Measurements from ENCODE around the gene ZNF844. TPM values are rescaled to one million over a fixed set of nuclear protein-coding genes. Genes with fewer than 3 reads are reported as not detected.

The ZNF844 gene
- total and polyA plus RNA-seq, 2 of the 8 experiments (the other 6 are each of a cell fraction or from before 2014, with no cell fraction given): 3.1 to 9.8 TPM

GRCh38 chr19:12098040-12098439 lies 33.5 kb downstream of the ZNF844 start:
- Histone ChIP-seq H4K20me1 (replicated peaks in 1 of 2; ENCODE audit: control insufficient read depth in 1 of 2, insufficient read depth in 2 of 2, low read length in 2 of 2) (no peaks in the 10 kb centered on the region), H3K27me3 (replicated peaks in 1 of 4; ENCODE audit: control insufficient read depth in 3 of 4, extremely low read depth in 1 of 4, insufficient read depth in 3 of 4, low read length in 3 of 4) (no peaks in the 10 kb centered on the region), H4K91ac (replicated peaks; ENCODE audit: insufficient read length, low read length) (no peak overlapping the region), H3K27ac (ENCODE audit: low read depth, low read length) (no peak overlapping the region), H3K36me3 (ENCODE audit: control insufficient read depth in 2 of 4, insufficient read depth in 4 of 4, low read length in 3 of 4) (peaks cover 2 to 50% (median 23%) of the 10 kb centered on the region in 4 experiments; a peak in 6 of 8 replicates), H3K18ac (ENCODE audit: extremely low read depth, low read length) (no peak overlapping the region), H3K4ac (replicated peaks; ENCODE audit: insufficient read length, low read depth, low read length) (no peak overlapping the region), H3K56ac (replicated peaks; ENCODE audit: insufficient read length, low read depth, low read length) (no peak overlapping the region), H3K23ac (ENCODE audit: insufficient read length) (no peak overlapping the region), H2BK20ac (ENCODE audit: low read length) (no peak overlapping the region), H2AK5ac (ENCODE audit: low read depth, low read length) (no peak overlapping the region), H3K9ac (replicated peaks in 1 of 4; ENCODE audit: extremely low read depth in 1 of 4, low read depth in 3 of 4, low read length in 3 of 4) (no peak overlapping the region), H3K23me2 (ENCODE audit: low read depth, low read length) (0 out of 2 replicates have a peak, but pooled peaks cover 2% of the 10 kb centered on the region), H3K79me2 (ENCODE audit: control insufficient read depth in 1 of 2, insufficient read depth in 2 of 2, low read length in 2 of 2) (peaks cover 0 to 62% of the 10 kb centered on the region in 2 experiments; a peak in 3 of 4 replicates), H2BK12ac (ENCODE audit: low read depth, low read length) (no peak overlapping the region), H3K4me3 (ENCODE audit: extremely low read depth in 1 of 4, insufficient read depth in 2 of 4, low read depth in 3 of 4, low read length in 4 of 4) (no peak overlapping the region), H4K5ac (ENCODE audit: insufficient read length, low read depth, low read length) (no peak overlapping the region), H3K9me3 (ENCODE audit: insufficient read depth in 2 of 2, low read depth in 1 of 2, low read length in 1 of 2) (peaks cover 13 to 16% of the 10 kb centered on the region in 2 experiments; a peak in 2 of 4 replicates), H2BK120ac (replicated peaks; ENCODE audit: low read depth, low read length) (no peak overlapping the region), H4K8ac (ENCODE audit: extremely low read depth, insufficient read depth, low read length) (no peak overlapping the region), H3K4me1 (replicated peaks in 1 of 4; ENCODE audit: control insufficient read depth in 3 of 4, insufficient read depth in 4 of 4, low read length in 3 of 4) (no peaks in the 10 kb centered on the region; a peak in 1 of 7 replicates), H2BK15ac (ENCODE audit: low read length) (no peak overlapping the region), H2BK5ac (ENCODE audit: low read depth, low read length) (no peak overlapping the region), H3K79me1 (ENCODE audit: low read depth, low read length) (peaks cover 3% of the 10 kb centered on the region; the same call in 1 of the 2 replicates), H3K4me2 (ENCODE audit: insufficient read depth in 1 of 2, low read depth in 2 of 2, low read length in 2 of 2) (no peak overlapping the region), H2AFZ (ENCODE audit: low read length) (no peak overlapping the region), H3K14ac (ENCODE audit: insufficient read length) (no peak overlapping the region)
- FAIRE-seq (no peak), DNase-seq (ENCODE audit: low read depth in 1 of 2, low spot score in 2 of 2) (no peak)
- ChIA-PET CTCF (ENCODE audit: partially characterized antibody) (interaction anchor here (1.0 to 1.6 kb wide), 4 partner anchors 29 to 218 kb away, joined by 3 to 5 read pairs (median 4); partner anchors contain the start of gene ZNF20), POLR2A (ENCODE audit: partially characterized antibody) (interaction anchor here (0.9 to 1.9 kb wide), 4 partner anchors 20 to 59 kb away, joined by 3 to 7 read pairs (median 4); partner anchors contain the start of genes ZNF625 and ZNF878)
- no peak for TF ChIP-seq CREB1 (IDR thresholded peaks at IDR 0.05)
- TF ChIP-seq, protein P1, sequence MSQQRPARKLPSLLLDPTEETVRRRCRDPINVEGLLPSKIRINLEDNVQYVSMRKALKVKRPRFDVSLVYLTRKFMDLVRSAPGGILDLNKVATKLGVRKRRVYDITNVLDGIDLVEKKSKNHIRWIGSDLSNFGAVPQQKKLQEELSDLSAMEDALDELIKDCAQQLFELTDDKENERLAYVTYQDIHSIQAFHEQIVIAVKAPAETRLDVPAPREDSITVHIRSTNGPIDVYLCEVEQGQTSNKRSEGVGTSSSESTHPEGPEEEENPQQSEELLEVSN (IDR thresholded peaks at IDR 0.05): no peak
- 86% methylated on average over 7 of the region's 9 CpGs; no CpG with 5 or more reads in 1 of the 2 experiments for WGBS, 2 experiments (ENCODE audit: extremely low coverage in 1 of 2, insufficient coverage in 1 of 2, insufficient read length in 1 of 2, insufficient replicate concordance in 2 of 2, low coverage in 1 of 2, low lambda C conversion rate in 2 of 2, missing lambda C conversion rate in 1 of 2)

All from H1 (cell line).